Measurements from ENCODE around the gene ZSCAN18. TPM values are rescaled to one million over a fixed set of nuclear protein-coding genes. Genes with fewer than 3 reads are reported as not detected.

The ZSCAN18 gene, protein sequence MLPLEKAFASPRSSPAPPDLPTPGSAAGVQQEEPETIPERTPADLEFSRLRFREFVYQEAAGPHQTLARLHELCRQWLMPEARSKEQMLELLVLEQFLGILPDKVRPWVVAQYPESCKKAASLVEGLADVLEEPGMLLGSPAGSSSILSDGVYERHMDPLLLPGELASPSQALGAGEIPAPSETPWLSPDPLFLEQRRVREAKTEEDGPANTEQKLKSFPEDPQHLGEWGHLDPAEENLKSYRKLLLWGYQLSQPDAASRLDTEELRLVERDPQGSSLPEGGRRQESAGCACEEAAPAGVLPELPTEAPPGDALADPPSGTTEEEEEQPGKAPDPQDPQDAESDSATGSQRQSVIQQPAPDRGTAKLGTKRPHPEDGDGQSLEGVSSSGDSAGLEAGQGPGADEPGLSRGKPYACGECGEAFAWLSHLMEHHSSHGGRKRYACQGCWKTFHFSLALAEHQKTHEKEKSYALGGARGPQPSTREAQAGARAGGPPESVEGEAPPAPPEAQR
- total RNA-seq, result 55.8 and 67.1 TPM in 2 replicates

GRCh38 chr19:58097781-58098681 lies at the start of gene ZSCAN18:
ZSCAN18 (minus strand) TSS chr19:58098231; CDS start chr19:58090267, 7,964 bp downstream.

GRCh38 chr19:58059003-58059670 lies 38.9 kb downstream of the ZSCAN18 start, which contains the start of gene ZNF135:
ZNF135 (plus strand) TSS chr19:58059282; CDS start chr19:58060003, 721 bp downstream.

Other genes starting within 250 kb of the ZSCAN18 start
- 33.7 and 35.8 TPM in 2 replicates for gene ZNF587, start 248.4 kb downstream of the ZSCAN18 start, total RNA-seq
- gene ZNF814, start 209.2 kb downstream of the ZSCAN18 start, total RNA-seq, result 6.6 and 8.0 TPM in 2 replicates
- gene ZNF417, start 181.6 kb downstream of the ZSCAN18 start, total RNA-seq, result 20.2 and 25.7 TPM in 2 replicates
- gene ZNF418, start 162.8 kb downstream of the ZSCAN18 start, total RNA-seq, result 5.7 and 6.2 TPM in 2 replicates
- 4.0 and 4.9 TPM in 2 replicates for gene ZNF256, start 150.5 kb downstream of the ZSCAN18 start, total RNA-seq
- gene C19orf18, start 123.7 kb downstream of the ZSCAN18 start, total RNA-seq, result not detected in 2 replicates
- 11.5 and 12.5 TPM in 2 replicates for gene ZNF606, start 95.4 kb downstream of the ZSCAN18 start, total RNA-seq
- gene ZSCAN1, start 64.2 kb downstream of the ZSCAN18 start, total RNA-seq, result 0.46 TPM in 1 of 2 replicates, not detected in the other
- gene ZNF135, start 38.9 kb downstream of the ZSCAN18 start, total RNA-seq, result 5.1 and 6.1 TPM in 2 replicates
- gene ZNF329, start 52.6 kb upstream of the ZSCAN18 start, total RNA-seq, result 14.8 and 16.2 TPM in 2 replicates
- gene ZNF274, start 84.8 kb upstream of the ZSCAN18 start, total RNA-seq, result 20.6 and 22.4 TPM in 2 replicates
- gene ZNF544, start 130.7 kb upstream of the ZSCAN18 start, total RNA-seq, result 31.8 and 43.4 TPM in 2 replicates
- gene ZNF8, start 180.7 kb upstream of the ZSCAN18 start, total RNA-seq, result 6.3 and 7.6 TPM in 2 replicates
- gene ERVK3-1, start 207.1 kb upstream of the ZSCAN18 start, total RNA-seq, result 18.8 and 20.3 TPM in 2 replicates
- 3.0 and 4.2 TPM in 2 replicates for gene ZSCAN22, start 228.8 kb upstream of the ZSCAN18 start, total RNA-seq